ENCODE results near the gene SAP30L. TPM values are rescaled to one million over a fixed set of nuclear protein-coding genes. Genes with fewer than 3 reads are reported as not detected.

Gene SAP30L
- total and polyA plus RNA-seq, 4 donors: 26.7 to 43.4 (median 34.7) TPM

DNA sequence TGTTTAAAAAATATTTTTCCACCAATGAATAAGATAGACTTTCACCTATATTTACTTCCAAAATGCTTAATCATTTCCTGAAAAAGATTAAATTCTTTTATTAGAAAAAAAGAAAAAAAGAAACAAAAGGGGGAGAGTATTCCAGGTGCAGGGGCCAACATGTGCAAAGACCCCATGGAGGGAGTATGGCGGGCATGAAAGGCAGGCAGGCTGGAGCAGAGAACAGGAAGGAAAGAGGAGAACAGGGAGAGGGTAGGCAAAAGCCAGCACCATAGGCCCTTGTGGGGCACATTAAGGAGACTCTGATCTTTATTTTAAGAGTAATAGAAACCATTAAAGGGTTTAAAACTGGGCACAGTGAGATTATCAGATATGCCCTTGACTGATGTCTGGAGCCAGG, 16.5 kb upstream of the SAP30L start:
- Histone ChIP-seq H3K27me3 (ENCODE audit: control insufficient read depth in 1 of 2, insufficient read depth in 2 of 2, low read length in 1 of 2) (no peaks in the 10 kb centered on the region), H3K4me1 (ENCODE audit: control insufficient read depth in 1 of 2, insufficient read depth in 2 of 2, low read length in 2 of 2) (no peaks in the 10 kb centered on the region), H3K36me3 (ENCODE audit: control insufficient read depth in 1 of 2, insufficient read depth in 2 of 2, low read length in 1 of 2) (no peaks in the 10 kb centered on the region), H3K27ac (ENCODE audit: low read depth in 1 of 2, low read length in 2 of 2) (no peak overlapping the region), H3K9me3 (ENCODE audit: control insufficient read depth, low read length) (no peaks in the 10 kb centered on the region), H3K4me3 (ENCODE audit: low read length in 2 of 2) (no peak overlapping the region)
- ATAC-seq (ENCODE audit: low FRiP score): no peak
- WGBS, 2 donors: 95 to 100% methylated on average over 1 of the region's 1 CpG
- intact Hi-C loops (cut with DNase I): no loop called here
- no peak for DNase-seq

DNA sequence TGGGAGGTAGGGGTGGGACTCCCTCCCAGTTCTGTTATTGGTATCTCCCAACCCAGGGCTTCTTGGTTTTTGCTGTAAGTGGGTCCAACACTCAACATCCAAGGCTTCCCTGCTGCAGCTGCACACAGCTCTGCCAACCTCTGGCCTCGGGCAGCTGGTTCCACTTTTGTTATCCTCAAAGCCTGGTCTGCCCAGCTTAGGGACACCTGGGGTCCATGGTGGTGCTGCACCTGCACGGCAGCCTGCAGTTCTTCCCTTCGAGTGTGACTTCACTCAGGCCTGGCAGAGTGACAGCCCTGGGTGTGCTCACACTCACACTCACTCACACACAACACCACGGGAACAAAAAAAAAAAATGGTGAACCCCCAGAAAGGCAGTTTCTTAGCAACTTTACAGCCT, 15.3 kb upstream of the SAP30L start:
- Histone ChIP-seq H3K27me3 (ENCODE audit: control insufficient read depth in 1 of 2, insufficient read depth in 2 of 2, low read length in 1 of 2) (no peaks in the 10 kb centered on the region), H3K27ac (ENCODE audit: low read depth in 1 of 2, low read length in 2 of 2) (no peak overlapping the region), H3K4me3 (ENCODE audit: low read length in 2 of 2) (no peak overlapping the region), H3K4me1 (ENCODE audit: control insufficient read depth in 1 of 2, insufficient read depth in 2 of 2, low read length in 2 of 2) (no peaks in the 10 kb centered on the region), H3K9me3 (ENCODE audit: control insufficient read depth, low read length) (no peaks in the 10 kb centered on the region), H3K36me3 (ENCODE audit: control insufficient read depth in 1 of 2, insufficient read depth in 2 of 2, low read length in 1 of 2) (peaks cover 0 to 1% of the 10 kb centered on the region in 2 donors)
- intact Hi-C loops (cut with DNase I): no loop called here
- 75 to 79% methylated on average over 4 of the region's 4 CpGs for WGBS, 2 donors
- ATAC-seq (ENCODE audit: low FRiP score) (no peak), DNase-seq (no peak)

DNA sequence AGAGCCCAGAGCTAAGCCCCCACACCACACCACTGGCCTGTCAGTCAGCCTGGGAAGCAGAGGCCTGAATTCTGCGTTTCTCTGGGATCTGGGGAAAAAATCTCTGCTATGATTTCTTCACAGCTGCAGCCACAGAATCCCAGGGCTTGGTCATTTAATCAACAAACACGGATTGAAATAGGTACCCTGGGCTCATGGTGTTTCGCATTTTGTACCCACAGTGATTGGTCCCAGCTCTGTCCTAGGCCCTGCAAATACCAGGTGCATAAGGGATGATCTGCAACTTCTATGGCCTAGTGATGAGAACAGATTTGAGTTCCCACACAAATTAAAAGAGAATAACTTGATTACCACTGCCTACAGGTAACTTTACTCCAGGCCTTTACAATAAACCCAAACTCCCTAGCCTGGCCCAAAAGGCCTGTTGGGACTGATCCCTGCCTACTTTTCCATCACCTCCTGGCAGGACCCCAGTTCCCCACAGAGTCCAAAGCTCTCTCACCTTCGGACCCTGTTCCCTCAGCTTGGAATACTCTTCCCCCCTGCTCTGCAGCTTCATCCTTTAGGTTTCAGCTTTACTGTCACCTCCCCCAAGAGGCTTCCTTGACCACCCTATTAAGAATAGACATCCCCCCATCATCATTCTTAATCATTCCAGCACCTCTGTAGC, 14.7 kb upstream of the SAP30L start:
- no peaks in the 10 kb centered on the region for H3K27me3 ChIP-seq (ENCODE audit: control insufficient read depth in 1 of 2, insufficient read depth in 2 of 2, low read length in 1 of 2)
- ATAC-seq (ENCODE audit: low FRiP score) (no peak), DNase-seq (no peak)
- 83% methylated on average over 4 of the region's 4 CpGs for WGBS, 2 donors
- no peaks in the 10 kb centered on the region for H3K4me1 ChIP-seq (ENCODE audit: control insufficient read depth in 1 of 2, insufficient read depth in 2 of 2, low read length in 2 of 2)
- H3K4me3 ChIP-seq (ENCODE audit: low read length in 2 of 2): no peak overlapping the region
- no peak overlapping the region for H3K27ac ChIP-seq (ENCODE audit: low read depth in 1 of 2, low read length in 2 of 2)
- H3K36me3 ChIP-seq (ENCODE audit: control insufficient read depth in 1 of 2, insufficient read depth in 2 of 2, low read length in 1 of 2): peaks cover 0 to 1% of the 10 kb centered on the region in 2 donors
- H3K9me3 ChIP-seq (ENCODE audit: control insufficient read depth, low read length): no peaks in the 10 kb centered on the region
- intact Hi-C loops (cut with DNase I): no loop called here

DNA sequence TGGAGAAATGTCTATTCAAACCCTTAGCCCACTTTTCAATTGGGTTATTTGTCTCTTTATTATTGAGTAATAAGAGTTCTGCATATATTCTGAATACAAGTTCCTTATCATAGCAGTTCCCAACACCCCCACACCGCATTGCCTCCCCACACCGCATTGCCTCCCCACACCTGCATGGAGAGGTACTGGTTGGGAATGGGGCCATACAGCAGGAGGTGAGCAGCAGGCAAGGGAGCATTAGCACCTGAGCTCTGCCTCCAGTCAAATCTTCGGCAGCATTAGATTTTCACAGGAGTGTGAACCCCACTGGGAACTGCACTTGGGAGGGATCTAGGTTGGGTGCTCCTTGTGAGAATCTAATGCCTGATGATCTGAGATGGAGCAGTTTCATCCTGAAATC, 10.6 kb upstream of the SAP30L start:
- ATAC-seq (ENCODE audit: low FRiP score) (no peak), DNase-seq (no peak)
- Histone ChIP-seq H3K27me3 (ENCODE audit: control insufficient read depth in 1 of 2, insufficient read depth in 2 of 2, low read length in 1 of 2) (no peaks in the 10 kb centered on the region), H3K36me3 (ENCODE audit: control insufficient read depth in 1 of 2, insufficient read depth in 2 of 2, low read length in 1 of 2) (peaks cover 0 to 3% of the 10 kb centered on the region in 2 donors), H3K27ac (ENCODE audit: low read depth in 1 of 2, low read length in 2 of 2) (no peak overlapping the region), H3K9me3 (ENCODE audit: control insufficient read depth, low read length) (no peaks in the 10 kb centered on the region), H3K4me1 (ENCODE audit: control insufficient read depth in 1 of 2, insufficient read depth in 2 of 2, low read length in 2 of 2) (no peaks in the 10 kb centered on the region), H3K4me3 (ENCODE audit: low read length in 2 of 2) (no peak overlapping the region)
- intact Hi-C loops (cut with DNase I): no loop called here
- WGBS, 2 donors: 90 to 99% methylated on average over 3 of the region's 3 CpGs

DNA sequence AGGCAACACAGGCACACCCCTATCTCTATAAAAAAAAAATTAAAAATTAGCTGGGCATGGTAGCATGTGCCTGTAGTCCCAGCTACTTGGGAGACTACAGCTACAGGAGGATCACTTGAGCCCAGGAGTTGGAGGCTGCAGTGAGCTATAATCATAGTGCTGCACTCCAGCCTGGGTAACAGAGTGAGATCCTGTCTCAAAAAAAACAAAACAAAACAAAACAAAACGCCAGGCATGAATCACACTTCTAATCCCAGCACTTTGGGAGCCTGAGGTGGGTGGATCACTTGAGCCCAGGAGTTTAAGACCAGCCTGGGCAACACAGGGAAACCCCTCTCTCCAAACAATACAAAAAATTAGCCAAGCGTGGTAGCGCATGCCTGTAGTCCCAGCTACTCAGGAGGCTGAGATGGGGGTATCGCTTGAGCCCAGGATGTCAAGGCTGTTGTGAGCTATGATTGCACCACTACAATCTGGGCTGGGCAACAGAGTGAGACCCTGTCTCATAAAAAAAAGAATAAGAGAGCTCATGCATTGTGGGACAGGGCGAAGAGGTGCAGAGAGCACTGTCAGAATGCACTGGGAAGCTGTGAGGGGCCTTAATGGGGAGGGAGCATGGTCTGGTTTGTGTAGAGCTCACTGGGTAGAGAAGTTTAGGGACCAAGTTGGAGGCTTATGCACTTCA, 8.4 kb upstream of the SAP30L start:
- peaks cover 0 to 3% of the 10 kb centered on the region in 2 donors for H3K36me3 ChIP-seq (ENCODE audit: control insufficient read depth in 1 of 2, insufficient read depth in 2 of 2, low read length in 1 of 2)
- ATAC-seq (ENCODE audit: low FRiP score) (no peak), DNase-seq (no peak)
- no peak overlapping the region for H3K27ac ChIP-seq (ENCODE audit: low read depth in 1 of 2, low read length in 2 of 2)
- no peak overlapping the region for H3K4me3 ChIP-seq (ENCODE audit: low read length in 2 of 2)
- no peaks in the 10 kb centered on the region for H3K9me3 ChIP-seq (ENCODE audit: control insufficient read depth, low read length)
- H3K4me1 ChIP-seq (ENCODE audit: control insufficient read depth in 1 of 2, insufficient read depth in 2 of 2, low read length in 2 of 2): no peaks in the 10 kb centered on the region
- intact Hi-C loops (cut with DNase I): no loop called here
- no peaks in the 10 kb centered on the region for H3K27me3 ChIP-seq (ENCODE audit: control insufficient read depth in 1 of 2, insufficient read depth in 2 of 2, low read length in 1 of 2)
- WGBS, 2 donors: 76 to 79% methylated on average over 5 of the region's 5 CpGs

DNA sequence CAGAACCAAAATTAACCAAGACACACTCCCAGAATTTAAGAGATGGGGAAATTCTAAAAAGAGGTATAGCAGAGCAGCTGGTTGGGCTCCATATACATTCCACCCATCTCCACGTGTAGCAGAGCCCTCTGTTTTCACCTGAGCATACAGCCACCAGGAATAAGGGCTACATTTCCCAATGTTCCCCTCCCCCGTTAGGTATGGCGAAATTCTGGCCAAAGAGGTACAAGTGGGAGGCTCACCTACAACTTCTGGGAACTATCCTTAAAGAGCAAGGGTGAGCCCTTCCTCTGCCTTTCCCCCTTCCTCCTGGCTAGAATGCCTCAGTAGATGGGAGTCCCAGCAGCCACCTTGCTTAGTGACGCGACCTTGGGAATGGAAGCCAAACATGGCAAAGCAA, 5.3 kb upstream of the SAP30L start:
- no peak for ATAC-seq (ENCODE audit: low FRiP score)
- Histone ChIP-seq H3K27me3 (ENCODE audit: control insufficient read depth in 1 of 2, insufficient read depth in 2 of 2, low read length in 1 of 2) (no peaks in the 10 kb centered on the region), H3K9me3 (ENCODE audit: control insufficient read depth, low read length) (no peaks in the 10 kb centered on the region), H3K27ac (ENCODE audit: low read depth in 1 of 2, low read length in 2 of 2) (no peak overlapping the region), H3K36me3 (ENCODE audit: control insufficient read depth in 1 of 2, insufficient read depth in 2 of 2, low read length in 1 of 2) (peaks cover 0 to 1% of the 10 kb centered on the region in 2 donors), H3K4me3 (ENCODE audit: low read length in 2 of 2) (no peak overlapping the region), H3K4me1 (ENCODE audit: control insufficient read depth in 1 of 2, insufficient read depth in 2 of 2, low read length in 2 of 2) (no peaks in the 10 kb centered on the region)
- intact Hi-C loops (cut with DNase I): no loop called here
- DNase-seq: no peak
- WGBS, 2 donors: 88 to 90% methylated on average over 5 of the region's 5 CpGs

DNA sequence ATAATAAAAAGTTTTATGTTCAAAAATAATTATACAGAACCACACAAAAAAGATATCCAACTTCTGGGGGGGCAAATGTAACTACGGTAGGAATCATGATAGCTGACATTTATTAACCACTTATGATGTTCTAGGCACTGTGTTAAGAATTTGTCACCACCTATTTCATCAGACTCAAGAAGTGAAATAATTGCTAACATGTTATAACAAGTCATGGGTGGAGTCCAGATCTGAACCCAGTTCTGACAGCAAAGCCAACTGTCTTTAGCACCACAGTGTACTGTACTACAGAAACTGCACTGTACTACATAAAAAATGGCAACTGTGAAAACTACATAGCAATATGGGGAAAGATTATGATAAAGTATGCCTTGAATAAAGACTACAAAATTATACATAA, 3.0 kb upstream of the SAP30L start:
- ATAC-seq (ENCODE audit: low FRiP score): no peak
- DNase-seq: no peak
- WGBS, 2 donors: 92 to 94% methylated on average over 1 of the region's 1 CpG
- Histone ChIP-seq H3K27ac (ENCODE audit: low read depth in 1 of 2, low read length in 2 of 2) (no peak overlapping the region), H3K4me1 (ENCODE audit: control insufficient read depth in 1 of 2, insufficient read depth in 2 of 2, low read length in 2 of 2) (no peaks in the 10 kb centered on the region), H3K4me3 (ENCODE audit: low read length in 2 of 2) (no peak overlapping the region), H3K27me3 (ENCODE audit: control insufficient read depth in 1 of 2, insufficient read depth in 2 of 2, low read length in 1 of 2) (no peaks in the 10 kb centered on the region), H3K9me3 (ENCODE audit: control insufficient read depth, low read length) (no peaks in the 10 kb centered on the region), H3K36me3 (ENCODE audit: control insufficient read depth in 1 of 2, insufficient read depth in 2 of 2, low read length in 1 of 2) (no peaks in the 10 kb centered on the region)
- intact Hi-C loops (cut with DNase I): no loop called here

DNA sequence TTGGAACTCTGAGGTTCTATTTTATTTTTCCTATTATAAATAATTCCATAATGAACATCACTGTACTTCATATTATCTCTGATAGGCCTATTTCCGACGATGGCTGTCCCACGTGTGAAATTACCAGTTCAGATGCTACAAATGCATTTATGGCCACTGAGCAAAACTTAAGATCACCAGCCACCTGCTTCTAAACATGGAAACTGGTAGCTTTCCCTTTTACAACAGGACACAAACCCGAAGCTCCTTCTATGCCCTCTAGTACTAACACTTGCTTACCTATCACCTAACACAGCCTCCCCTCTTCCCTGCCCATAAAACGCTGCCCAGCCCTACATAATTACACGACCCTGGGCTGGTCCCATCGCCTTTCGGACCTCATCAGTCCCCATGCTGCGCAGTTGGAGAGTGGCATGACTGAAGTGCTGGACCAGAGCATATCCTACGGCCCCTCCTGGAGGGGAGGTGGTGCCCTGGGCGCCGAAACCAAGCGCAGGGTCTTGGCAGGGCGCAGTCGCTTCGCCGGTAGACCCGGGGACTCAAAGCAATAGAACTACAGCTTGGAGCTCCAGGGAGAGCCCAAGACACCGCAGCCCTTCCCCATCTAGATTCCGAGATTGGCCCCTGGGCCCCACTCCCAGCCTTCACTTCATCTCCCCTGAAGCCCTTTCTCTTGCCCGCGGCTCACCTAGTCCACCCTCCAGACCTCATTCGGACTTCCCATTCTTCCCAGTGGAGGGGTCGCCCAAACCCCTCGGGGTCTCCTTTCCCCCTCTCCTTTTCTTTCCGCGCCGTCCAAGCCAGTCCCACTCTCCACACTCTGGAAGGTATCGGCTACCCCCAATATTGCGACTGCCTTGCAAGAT, 1.0 kb upstream of the SAP30L start:
- ATAC-seq (ENCODE audit: low FRiP score) (peak; percentile 31), DNase-seq (peak in 1 of 2 donors; percentile 75)
- Histone ChIP-seq H3K4me1 (ENCODE audit: control insufficient read depth in 1 of 2, insufficient read depth in 2 of 2, low read length in 2 of 2) (no peaks in the 10 kb centered on the region), H3K9me3 (ENCODE audit: control insufficient read depth, low read length) (no peaks in the 10 kb centered on the region), H3K36me3 (ENCODE audit: control insufficient read depth in 1 of 2, insufficient read depth in 2 of 2, low read length in 1 of 2) (no peaks in the 10 kb centered on the region), H3K27ac (ENCODE audit: low read depth in 1 of 2, low read length in 2 of 2) (peak overlapping the region in 1 of 2 donors; percentile 53), H3K27me3 (ENCODE audit: control insufficient read depth in 1 of 2, insufficient read depth in 2 of 2, low read length in 1 of 2) (no peaks in the 10 kb centered on the region), H3K4me3 (ENCODE audit: low read length in 2 of 2) (peak overlapping the region; percentile 80 to 98)
- 3 to 4% methylated on average over 30 of the region's 30 CpGs for WGBS, 2 donors
- intact Hi-C loops (cut with DNase I): no loop called here

Data from aorta (tissue), 5 donors.